GM21529 (cell line): ENCODE results near the gene DHRS7B.

Source experiments
- ATAC-seq: cut with Tn5 transposase; IDR thresholded peaks from one replicate; pipeline ENCODE4 v1.9.1; 2021; ENCODE audit not compliant: unreplicated experiment

DHRS7B gene

GRCh38 chr17:21232033-21232749 lies 105.4 kb downstream of the DHRS7B start:
- no peak for ATAC-seq

GRCh38 chr17:21233581-21234347 lies 107.0 kb downstream of the DHRS7B start:
- ATAC-seq = no peak

GRCh38 chr17:21235921-21236320 lies 109.2 kb downstream of the DHRS7B start:
- ATAC-seq = no peak

- ATAC-seq = no peak
Observed at GRCh38 chr17:21239680-21240368, 113.1 kb downstream of the DHRS7B start.

- ATAC-seq = no peak
Observed at GRCh38 chr17:21240369-21241055, 113.7 kb downstream of the DHRS7B start.
